SK-N-MC (cell line): ENCODE measurements around the gene TRMT5.

ENCODE experiments used
- EZH2 ChIP-seq: fragments of 200-600 bp; sonication (generic); IDR thresholded peaks from one replicate; pipeline ENCODE4 v1.6.1; 2017; ENCODE audit warnings: antibody characterized with exemption
- POLR2AphosphoS5 ChIP-seq: IDR thresholded peaks from 2 replicates; pipeline ENCODE4 v1.6.1; 2012; ENCODE audit warnings: mild to moderate bottlenecking, low read depth, low read length, borderline replicate concordance

DNA sequence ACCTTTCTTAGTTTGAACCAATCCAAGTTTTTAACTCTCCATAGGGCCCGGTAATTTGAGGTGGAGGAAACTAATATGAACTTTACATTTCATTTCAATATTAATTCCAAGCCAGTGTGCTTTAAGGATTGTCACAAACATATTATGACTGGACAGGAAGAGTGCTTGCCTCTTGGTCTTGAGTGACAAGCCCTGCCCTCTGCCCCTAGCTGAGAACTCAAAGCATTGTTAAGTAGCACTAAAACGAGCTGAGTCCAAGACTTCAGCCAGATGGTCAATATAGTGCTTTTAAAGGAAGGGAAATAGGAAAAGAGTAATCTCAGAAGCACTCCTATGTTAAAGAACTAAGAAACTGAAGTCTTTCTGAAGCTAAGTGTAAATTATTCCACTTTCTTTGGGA, 17.1 kb downstream of the TRMT5 start:
- TF ChIP-seq EZH2 (no peak), POLR2AphosphoS5 (no peak)
